Right ventricle myocardium inferior (tissue), 1 donor: Measurements from ENCODE around the gene ATF6B. TPM values are rescaled to one million over a fixed set of nuclear protein-coding genes. Genes with fewer than 3 reads are reported as not detected.

Experiments used
- ATAC-seq: fragments of 200-7000 bp; cut with Tn5 transposase; one replicate; pipeline ENCODE4 v1.9.1; 2020; ENCODE audit warnings: mild to moderate bottlenecking, moderate library complexity
- DNase-seq: peaks from one replicate; pipeline ENCODE4 v3.0.0; 2021; ENCODE audit errors: missing footprints
- intact Hi-C: fragments of 100-400 bp; cut with DNase I; formaldehyde crosslinking; loops from one replicate; pipeline ENCODE4 v1.11.0; 2022
- total RNA-seq: library from RNA; stranded (reverse); fragmentation: NEBNext Ultra II Directional; extraction: Animal tissue kit (Norgen Biotek cat#: 25700); gene quantifications from one replicate; pipeline ENCODE4 v1.2.1, GENCODE V29; 2021
- donor health status: DM: no; HTN: yes; CAD: no; lungs with severe emphysema.

The ATF6B gene
- total RNA-seq, 1 donor from 2014 or later: 24.4 TPM

DNA sequence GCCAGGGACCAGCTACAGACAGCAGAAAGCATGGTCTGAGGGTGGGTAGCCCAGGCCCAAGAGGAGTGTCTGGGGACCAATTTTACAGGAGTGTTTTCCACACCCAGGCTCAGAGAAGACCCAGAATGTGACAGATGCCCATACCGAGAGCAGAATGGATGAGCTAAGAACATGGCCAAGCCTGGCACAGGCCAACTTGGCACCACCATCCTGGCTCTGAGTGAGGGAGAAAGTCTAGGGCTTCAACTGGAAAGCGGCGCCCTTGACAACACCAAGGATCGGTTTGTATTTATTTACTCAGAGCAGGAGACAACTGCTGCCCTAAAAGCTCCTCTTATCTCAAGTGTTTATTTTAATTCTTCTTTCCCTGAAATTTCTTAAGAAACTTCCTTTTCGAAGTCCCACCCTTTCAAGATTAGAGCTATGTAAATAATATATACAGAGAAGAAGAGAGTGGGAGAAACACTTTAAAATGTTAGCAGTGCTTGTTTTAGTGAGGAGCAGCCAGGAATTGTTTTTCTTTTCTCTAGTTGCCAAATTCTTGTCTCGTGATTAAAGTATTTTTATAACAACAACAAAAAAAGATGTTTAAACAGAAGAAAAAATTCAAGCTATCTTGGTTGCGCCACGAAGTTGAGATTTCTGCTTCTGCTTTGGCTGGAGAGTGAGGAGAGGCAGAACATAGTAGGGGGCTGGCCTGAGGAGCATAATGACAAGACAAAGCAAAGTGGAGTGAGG, 35.1 kb downstream of the ATF6B start:
- intact Hi-C loops: no loop called here
- peak; percentile 47 for ATAC-seq
- no peak for DNase-seq

DNA sequence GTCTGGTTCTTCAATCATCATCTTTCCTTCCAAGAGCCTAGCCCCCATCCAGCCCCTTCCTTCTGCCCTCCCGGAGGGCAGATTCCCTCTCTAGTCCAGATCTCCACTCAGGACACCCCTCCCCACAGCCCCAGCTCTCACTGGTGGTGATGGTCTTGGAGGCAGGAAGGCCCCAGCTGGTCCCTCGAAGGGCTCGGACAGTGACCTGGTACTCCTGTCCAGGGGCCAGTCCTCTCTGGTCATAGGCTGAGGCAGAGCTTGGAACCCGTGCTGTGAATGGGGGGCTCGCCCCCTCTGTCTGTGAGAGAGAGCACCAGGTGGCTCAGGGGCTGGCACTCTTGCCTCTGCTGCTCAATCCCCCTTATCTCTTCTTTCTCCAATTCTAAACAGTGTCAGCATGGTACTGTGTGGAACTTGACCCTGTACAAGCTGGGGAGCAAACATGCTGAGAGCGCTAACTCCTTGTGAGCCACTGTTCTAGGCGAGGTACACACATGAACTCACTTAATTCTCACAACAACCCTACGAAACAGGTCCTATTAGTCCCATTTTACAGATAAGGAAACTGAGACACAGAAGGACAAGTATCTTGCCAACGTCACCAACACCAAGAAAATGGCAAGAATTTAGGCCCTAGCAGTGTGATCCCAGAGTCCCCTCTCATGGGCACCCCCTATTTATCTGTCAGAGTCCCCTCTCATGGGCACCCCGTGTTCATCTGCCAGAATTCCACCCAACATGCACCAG, 38.8 kb downstream of the ATF6B start:
- intact Hi-C loops: no loop called here
- ATAC-seq: no peak
- DNase-seq: no peak

- intact Hi-C loops: no loop called here
- DNase-seq: no peak
- no peak for ATAC-seq
Observed at GRCh38 chr6:32088487-32089049, 39.5 kb downstream of the ATF6B start.

- peak; percentile 83 for ATAC-seq
- intact Hi-C loops: no loop called here
- peak; percentile 90 for DNase-seq
Observed at GRCh38 chr6:32087574-32088486, 40.2 kb downstream of the ATF6B start.

GRCh38 chr6:32086661-32087573, 41.1 kb downstream of the ATF6B start:
- DNase-seq (no peak), ATAC-seq (peak; percentile 0)
- intact Hi-C loops: no loop called here

- intact Hi-C loops: no loop called here
- DNase-seq: no peak
- ATAC-seq: no peak
Observed at GRCh38 chr6:32085759-32086459, 42.1 kb downstream of the ATF6B start.

- DNase-seq (no peak), ATAC-seq (no peak)
- intact Hi-C loops: no loop called here
Observed at GRCh38 chr6:32084780-32085179, 43.3 kb downstream of the ATF6B start.

GRCh38 chr6:32083812-32084768, 44.0 kb downstream of the ATF6B start:
- ATAC-seq (no peak), DNase-seq (no peak)

GRCh38 chr6:32082935-32083334, 45.1 kb downstream of the ATF6B start:
- ATAC-seq (peak; percentile 64), DNase-seq (no peak)
- intact Hi-C loops: no loop called here

More at GRCh38 chr6:32083812-32084768, 44.0 kb downstream of the ATF6B start:
- intact Hi-C loops: no loop called here

GRCh38 chr6:32082478-32082877, 45.6 kb downstream of the ATF6B start:
- intact Hi-C loops: no loop called here
- ATAC-seq (peak; percentile 1), DNase-seq (no peak)

GRCh38 chr6:32081168-32081990, 46.7 kb downstream of the ATF6B start:
- intact Hi-C loops: no loop called here
- ATAC-seq (peak; percentile 77), DNase-seq (peak; percentile 87)

- DNase-seq: no peak
- intact Hi-C loops: no loop called here
- no peak for ATAC-seq
Observed at GRCh38 chr6:32079566-32080290, 48.3 kb downstream of the ATF6B start.

DNA sequence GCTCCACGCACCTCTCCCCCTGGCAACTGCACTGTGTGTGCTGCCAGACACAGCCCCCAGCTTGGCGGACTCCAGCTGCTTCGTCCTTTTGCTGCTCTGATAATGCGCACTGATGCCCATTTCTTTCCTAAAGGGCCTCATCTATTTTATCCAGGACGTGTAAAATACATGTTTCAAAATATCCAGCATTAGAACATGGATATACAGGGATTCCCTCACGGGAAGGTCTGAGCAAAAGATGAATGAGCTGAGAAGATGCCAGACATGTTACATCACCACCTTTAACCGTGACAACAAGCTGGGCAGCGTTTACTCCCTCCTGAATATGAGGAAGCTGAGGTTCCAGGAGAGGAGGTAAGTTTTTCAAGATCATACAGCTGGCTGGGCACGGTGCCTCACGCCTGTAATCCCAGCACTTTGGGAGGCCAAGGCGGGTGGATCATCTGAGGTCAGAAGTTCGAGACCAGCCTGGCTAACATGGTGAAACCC, 51.7 kb downstream of the ATF6B start:
- intact Hi-C loops: no loop called here
- ATAC-seq: peak; percentile 47
- DNase-seq: no peak

DNA sequence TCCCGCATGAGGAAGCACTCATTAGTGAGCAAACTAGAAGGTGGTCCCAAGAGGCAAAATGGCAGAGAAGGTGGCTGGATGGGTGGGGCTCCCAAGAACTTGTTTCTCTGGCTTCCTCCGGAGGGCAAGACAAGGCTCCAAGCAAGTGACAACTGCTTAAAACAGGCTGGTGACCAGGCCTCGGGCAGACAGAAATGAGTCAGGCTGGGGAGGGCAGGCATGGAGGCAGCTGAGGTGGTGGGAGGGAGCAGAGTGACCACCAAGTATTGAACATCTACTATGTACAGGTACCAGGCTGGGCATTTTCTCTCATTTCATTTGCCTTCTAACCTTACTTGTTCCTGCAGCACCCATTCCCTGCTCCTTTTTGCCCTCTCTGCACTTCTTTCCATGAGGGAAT, 52.3 kb downstream of the ATF6B start:
- ATAC-seq (no peak), DNase-seq (no peak)
- intact Hi-C loops: no loop called here
